C4-2B (cell line): ENCODE measurements around the gene ZNF32.

Experiments used
- H3K27ac ChIP-seq: fragments of 450-650 bp; 2 replicates; pipeline ENCODE4 v1.5.1; 2017
- ZFX ChIP-seq: fragments of 450-650 bp; IDR thresholded peaks from 2 replicates; pipeline ENCODE4 v1.6.1; 2017
- TF ChIP-seq, protein P1 (sequence below): fragments of 450-650 bp; conservative IDR thresholded peaks from 2 replicates; pipeline ENCODE4 v1.5.1; 2017; ENCODE audit warnings: mild to moderate bottlenecking

The ZNF32 gene

DNA sequence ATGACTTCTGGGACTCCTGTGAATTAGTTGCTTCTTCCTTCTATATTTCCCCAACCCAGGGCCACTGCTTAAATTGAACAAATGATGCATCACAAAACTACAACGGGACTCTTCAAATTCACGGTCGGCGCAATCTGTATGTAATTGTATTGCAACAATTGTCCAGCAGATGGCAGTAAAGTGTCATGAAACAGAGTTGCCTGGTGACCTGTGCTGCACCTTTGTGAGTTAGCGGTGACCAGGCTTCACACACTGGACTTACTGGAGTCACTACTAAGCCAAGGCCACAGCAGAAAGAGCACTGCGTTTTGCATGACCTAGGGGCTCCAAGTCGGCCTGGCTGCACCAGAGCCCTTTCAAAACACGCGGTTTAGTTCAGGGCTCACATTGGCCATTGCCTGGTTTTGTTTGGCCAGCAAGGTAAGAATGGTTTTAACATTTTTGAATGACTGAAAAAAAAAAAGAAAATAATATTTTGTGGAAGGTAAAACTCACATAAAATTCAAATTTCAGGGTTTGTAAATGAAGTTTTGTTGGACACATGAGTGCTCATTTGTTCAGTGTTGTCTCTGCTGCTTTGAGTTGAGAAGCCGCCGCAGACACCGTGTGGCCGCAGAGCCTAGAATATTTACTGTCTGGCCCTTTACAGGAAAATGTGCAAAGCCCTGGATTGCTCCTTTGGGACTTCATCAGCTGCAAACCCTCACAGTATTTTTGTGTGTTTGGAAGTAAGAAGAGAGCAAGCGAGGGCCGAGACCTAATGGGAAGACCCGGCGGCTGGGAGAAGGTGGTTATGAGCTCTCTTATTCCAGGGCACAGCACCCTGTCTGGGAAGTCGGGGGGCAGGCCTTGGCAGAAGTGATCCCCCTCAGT is 23.2 kb upstream of the ZNF32 start:
- H3K27ac ChIP-seq = no peak overlapping the region
- TF ChIP-seq, protein P1, sequence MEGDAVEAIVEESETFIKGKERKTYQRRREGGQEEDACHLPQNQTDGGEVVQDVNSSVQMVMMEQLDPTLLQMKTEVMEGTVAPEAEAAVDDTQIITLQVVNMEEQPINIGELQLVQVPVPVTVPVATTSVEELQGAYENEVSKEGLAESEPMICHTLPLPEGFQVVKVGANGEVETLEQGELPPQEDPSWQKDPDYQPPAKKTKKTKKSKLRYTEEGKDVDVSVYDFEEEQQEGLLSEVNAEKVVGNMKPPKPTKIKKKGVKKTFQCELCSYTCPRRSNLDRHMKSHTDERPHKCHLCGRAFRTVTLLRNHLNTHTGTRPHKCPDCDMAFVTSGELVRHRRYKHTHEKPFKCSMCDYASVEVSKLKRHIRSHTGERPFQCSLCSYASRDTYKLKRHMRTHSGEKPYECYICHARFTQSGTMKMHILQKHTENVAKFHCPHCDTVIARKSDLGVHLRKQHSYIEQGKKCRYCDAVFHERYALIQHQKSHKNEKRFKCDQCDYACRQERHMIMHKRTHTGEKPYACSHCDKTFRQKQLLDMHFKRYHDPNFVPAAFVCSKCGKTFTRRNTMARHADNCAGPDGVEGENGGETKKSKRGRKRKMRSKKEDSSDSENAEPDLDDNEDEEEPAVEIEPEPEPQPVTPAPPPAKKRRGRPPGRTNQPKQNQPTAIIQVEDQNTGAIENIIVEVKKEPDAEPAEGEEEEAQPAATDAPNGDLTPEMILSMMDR = peak; percentile 83
- no peak for TF ChIP-seq ZFX

DNA sequence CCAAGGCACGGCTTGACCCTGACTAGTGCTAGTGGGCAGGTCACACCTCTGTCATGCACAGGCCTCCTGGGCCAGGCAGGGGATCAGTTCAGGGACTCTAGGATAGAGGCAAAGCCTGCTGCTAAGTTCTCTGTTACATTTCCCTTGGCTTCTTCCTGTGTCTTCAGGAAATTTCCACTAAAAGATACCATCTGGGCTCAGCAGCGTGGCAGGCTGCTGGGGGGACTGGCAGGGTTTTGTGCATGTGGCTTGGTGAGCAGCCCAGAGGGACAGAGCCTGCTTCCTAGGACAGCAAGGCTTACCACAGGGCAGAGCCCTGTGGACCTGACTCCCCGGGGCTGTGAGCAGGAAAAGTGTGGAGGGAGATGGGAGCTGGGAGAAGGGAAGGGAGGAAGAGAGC is 20.7 kb upstream of the ZNF32 start:
- TF ChIP-seq, protein P1 = no peak

DNA sequence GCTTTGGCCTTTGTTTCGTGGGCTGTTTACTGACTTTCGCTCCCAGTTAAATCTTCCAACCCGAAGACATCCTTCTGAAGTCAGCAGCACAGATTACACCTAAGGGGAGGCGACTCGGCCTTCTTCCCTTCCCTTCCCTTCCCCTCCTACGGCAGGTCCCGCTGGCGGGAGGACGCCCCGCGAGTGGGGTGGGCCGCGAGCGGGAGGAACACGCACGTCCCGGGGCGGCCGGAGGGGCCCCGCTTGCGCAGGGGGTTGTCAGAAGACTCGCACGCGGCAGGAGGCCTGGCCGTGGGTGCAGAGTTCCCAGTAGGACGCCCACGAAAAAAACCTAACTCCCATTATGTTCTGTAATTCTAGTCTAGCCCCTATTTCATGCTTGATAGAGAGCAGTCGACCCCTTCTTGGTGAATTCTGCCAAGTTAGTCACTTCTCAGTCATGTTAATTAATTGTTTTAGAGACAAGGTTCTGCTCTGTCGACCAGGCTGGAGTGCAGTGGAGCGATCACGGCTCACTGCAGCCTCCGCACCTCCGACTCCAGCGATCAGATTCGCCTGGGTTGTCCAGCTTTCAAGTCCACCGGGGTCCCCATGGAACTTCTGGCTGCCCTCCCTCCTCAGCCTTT is 19.2 kb upstream of the ZNF32 start:
- TF ChIP-seq, protein P1 = no peak
- TF ChIP-seq ZFX = no peak
- H3K27ac ChIP-seq = no peak overlapping the region

More for the DNA sequence above, 20.7 kb upstream of the ZNF32 start:
- no peak overlapping the region for H3K27ac ChIP-seq

DNA sequence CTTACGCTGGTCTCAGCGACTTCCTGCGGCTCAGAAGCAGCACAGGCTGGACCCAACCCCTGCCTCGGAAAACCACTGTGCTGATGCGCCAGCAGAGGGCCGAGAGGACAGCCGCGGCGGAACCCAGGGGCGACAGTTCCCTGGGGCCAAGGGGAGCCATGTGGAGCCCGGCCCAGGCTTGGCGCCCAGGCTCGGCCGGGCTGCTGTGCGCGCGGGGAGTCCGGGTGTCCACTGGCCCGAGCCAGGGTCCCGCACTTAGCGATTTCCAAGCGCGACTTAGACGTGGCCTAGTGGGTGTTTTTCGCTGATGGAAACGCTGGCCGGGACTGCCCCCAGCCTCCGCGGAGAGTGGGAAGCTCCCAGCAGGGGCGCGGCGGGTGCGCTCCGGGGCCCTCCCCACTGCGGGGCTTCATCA is 18.6 kb upstream of the ZNF32 start:
- TF ChIP-seq, protein P1 = no peak; the same call in 1 of the 2 replicates
- TF ChIP-seq ZFX = no peak
- no peak overlapping the region for H3K27ac ChIP-seq

DNA sequence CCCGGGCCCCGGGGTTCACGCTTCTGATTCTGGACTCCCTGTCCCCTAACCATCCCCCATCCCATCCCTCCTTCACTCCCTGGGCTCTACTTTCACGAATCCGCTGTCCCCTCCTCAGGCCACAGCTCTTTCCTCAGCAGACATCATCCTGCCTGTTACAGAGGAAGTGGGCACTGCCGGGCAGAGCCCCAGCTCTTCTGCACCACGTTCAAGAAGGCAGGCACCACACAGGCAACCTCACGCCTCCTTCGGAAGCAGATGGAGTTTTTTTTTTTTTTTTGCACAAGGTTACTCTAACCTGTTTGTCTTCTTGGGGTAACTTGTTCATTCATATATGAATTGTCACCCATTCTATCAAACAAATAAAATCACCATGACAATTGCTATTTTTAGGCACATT is 17.9 kb upstream of the ZNF32 start:
- TF ChIP-seq, protein P1 = no peak
- no peak for TF ChIP-seq ZFX
- no peak overlapping the region for H3K27ac ChIP-seq

DNA sequence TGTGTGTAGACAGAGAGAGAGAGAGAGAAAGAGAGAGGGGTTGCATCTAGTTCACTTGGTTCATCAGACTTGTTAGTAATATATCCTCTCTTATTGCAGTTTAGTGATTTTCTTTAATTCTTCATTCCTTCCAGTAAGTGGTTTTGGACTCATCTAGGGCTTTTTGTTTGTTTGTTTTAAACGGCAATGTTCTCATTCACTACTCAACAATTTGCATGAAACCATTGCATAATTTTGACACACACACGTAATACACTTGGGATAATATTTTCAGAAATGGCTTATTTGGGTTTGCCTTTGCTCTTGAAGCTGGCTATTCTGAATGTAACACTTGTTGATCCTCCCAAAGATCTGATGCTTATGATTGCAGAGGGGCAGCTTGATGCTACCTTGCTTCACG is 16.4 kb upstream of the ZNF32 start:
- TF ChIP-seq, protein P1 = no peak
- TF ChIP-seq ZFX = no peak
- H3K27ac ChIP-seq = no peak overlapping the region

DNA sequence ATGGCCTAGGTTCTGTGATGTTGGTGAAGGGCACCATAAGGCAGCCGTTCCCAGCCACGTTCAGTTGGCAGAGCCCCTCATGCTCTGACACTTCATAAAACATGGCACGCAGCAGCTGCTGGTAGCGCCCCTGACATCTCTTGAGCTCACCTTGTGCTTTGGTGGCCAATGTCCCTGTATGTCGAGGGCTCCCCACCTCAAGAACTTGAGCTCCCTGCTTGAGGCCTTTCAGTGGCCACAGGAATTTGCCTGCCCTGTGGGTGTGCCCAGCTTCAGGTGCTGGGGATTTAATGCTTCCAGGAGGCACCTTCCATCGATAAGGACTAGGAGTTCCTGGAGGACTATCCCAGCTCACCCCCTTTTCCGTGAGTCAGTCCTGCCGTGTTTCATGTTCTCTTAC is 9.5 kb upstream of the ZNF32 start:
- no peak for TF ChIP-seq ZFX
- TF ChIP-seq, protein P1 = no peak
- H3K27ac ChIP-seq = no peak overlapping the region
